ENCODE results near the gene THY1. TPM values are rescaled to one million over a fixed set of nuclear protein-coding genes. Genes with fewer than 3 reads are reported as not detected.

The THY1 gene
- total RNA-seq, 1 experiment from 2014 or later: 1.1 TPM

DNA sequence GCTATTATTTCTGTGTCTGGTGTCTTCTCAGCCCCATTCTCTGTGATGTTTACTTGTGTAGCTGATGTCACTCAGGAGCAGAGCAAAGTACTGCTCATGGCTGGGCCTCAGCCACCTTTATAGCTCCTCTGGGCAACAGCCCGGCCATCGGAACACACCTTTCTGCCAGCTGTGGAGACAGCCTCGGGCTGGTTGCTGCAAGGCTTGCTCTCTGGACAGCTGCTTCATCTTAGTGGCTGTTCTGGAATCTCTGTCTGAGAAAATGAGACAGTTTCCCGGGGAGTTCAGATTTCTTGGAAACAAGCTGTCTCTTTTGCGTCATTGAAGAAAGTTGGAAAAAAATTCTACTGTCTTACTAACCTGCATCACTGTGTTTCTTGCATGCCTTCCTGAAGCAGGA lies 20.0 kb downstream of the THY1 start:
- RAD21 ChIA-PET (ENCODE audit: low non-redundant PET in 1 of 2, low total read pairs in 2 of 2, uncharacterized antibody in 2 of 2, unreplicated experiment in 2 of 2): no interaction called here
- no TSS peak for BruUV-seq (replicated peaks)
- ATAC-seq (no peak), DNase-seq (ENCODE audit: low read depth, low spot score) (no peak)
- H2AFZ ChIP-seq (ENCODE audit: low read depth, low read length, poor library complexity, severe bottlenecking): no peak overlapping the region
- H3K4me3 ChIP-seq (replicated peaks in 1 of 2; ENCODE audit: low read depth in 1 of 2, low read length in 2 of 2): no peak overlapping the region
- H3K9me2 ChIP-seq (ENCODE audit: insufficient read depth): no peaks in the 10 kb centered on the region
- POLR2A ChIA-PET: no interaction called here
- intact Hi-C loops (cut with micrococcal nuclease): no loop called here
- no peak overlapping the region for H3K4me2 ChIP-seq (ENCODE audit: low read length)
- H3K36me3 ChIP-seq (ENCODE audit: control insufficient read depth in 1 of 2, insufficient read depth in 2 of 2, low read length in 2 of 2): peaks cover 0 to 7% of the 10 kb centered on the region in 2 experiments; a peak in 1 of 4 replicates
- H4K20me1 ChIP-seq (ENCODE audit: insufficient read depth): no peaks in the 10 kb centered on the region
- no peaks in the 10 kb centered on the region for H3K27me3 ChIP-seq (ENCODE audit: insufficient read depth, low read length)
- CTCF ChIA-PET: interaction anchor here (1.2 kb wide), 1 partner anchor 11 kb away, joined by 4 read pairs; no protein-coding TSS in a partner anchor
- no peak overlapping the region for H3K27ac ChIP-seq (ENCODE audit: low read depth, low read length)
- no peaks in the 10 kb centered on the region for H3K79me2 ChIP-seq (ENCODE audit: insufficient read depth, low read length)
- H3K9me3 ChIP-seq (ENCODE audit: control insufficient read depth in 1 of 2, insufficient read depth in 1 of 2, low read depth in 1 of 2, low read length in 2 of 2): peaks cover 8 to 13% of the 10 kb centered on the region in 2 experiments; a peak in 2 of 4 replicates
- TF ChIP-seq EZH2phosphoT487 (IDR thresholded peaks at IDR 0.05; ENCODE audit: borderline replicate concordance) (no peak), POLR2AphosphoS5 (IDR thresholded peaks at IDR 0.05; ENCODE audit: low read depth, low read length) (no peak), POLR2A (IDR thresholded peaks at IDR 0.05; ENCODE audit: borderline replicate concordance, extremely low read depth, insufficient read depth, insufficient read length) (no peak), EGR1 (IDR thresholded peaks at IDR 0.05; ENCODE audit: low read depth) (no peak), FOSL1 (IDR thresholded peaks at IDR 0.05; ENCODE audit: low read depth) (no peak), JUND (IDR thresholded peaks at IDR 0.05) (no peak), SP1 (IDR thresholded peaks at IDR 0.05; ENCODE audit: low read depth) (no peak), SIN3A (IDR thresholded peaks at IDR 0.05; ENCODE audit: low read depth) (no peak), YY1 (IDR thresholded peaks at IDR 0.05; ENCODE audit: extremely low read depth, insufficient replicate concordance, low read depth, low read length) (no peak), SRF (IDR thresholded peaks at IDR 0.05; ENCODE audit: low read depth) (no peak), ELF1 (IDR thresholded peaks at IDR 0.05; ENCODE audit: borderline replicate concordance, low read depth) (no peak), EZH2 (IDR thresholded peaks at IDR 0.05) (no peak), TCF7L2 (IDR thresholded peaks at IDR 0.05; ENCODE audit: borderline replicate concordance, extremely low read depth, insufficient read depth, insufficient read length) (no peak)
- TF ChIP-seq, protein P1, sequence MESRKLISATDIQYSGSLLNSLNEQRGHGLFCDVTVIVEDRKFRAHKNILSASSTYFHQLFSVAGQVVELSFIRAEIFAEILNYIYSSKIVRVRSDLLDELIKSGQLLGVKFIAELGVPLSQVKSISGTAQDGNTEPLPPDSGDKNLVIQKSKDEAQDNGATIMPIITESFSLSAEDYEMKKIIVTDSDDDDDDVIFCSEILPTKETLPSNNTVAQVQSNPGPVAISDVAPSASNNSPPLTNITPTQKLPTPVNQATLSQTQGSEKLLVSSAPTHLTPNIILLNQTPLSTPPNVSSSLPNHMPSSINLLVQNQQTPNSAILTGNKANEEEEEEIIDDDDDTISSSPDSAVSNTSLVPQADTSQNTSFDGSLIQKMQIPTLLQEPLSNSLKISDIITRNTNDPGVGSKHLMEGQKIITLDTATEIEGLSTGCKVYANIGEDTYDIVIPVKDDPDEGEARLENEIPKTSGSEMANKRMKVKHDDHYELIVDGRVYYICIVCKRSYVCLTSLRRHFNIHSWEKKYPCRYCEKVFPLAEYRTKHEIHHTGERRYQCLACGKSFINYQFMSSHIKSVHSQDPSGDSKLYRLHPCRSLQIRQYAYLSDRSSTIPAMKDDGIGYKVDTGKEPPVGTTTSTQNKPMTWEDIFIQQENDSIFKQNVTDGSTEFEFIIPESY (IDR thresholded peaks at IDR 0.05; ENCODE audit: extremely low read depth, insufficient replicate concordance, low read length): no peak
- TF ChIP-seq, protein P2, sequence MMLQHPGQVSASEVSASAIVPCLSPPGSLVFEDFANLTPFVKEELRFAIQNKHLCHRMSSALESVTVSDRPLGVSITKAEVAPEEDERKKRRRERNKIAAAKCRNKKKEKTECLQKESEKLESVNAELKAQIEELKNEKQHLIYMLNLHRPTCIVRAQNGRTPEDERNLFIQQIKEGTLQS (IDR thresholded peaks at IDR 0.05): no peak
- TF ChIP-seq, protein P3, sequence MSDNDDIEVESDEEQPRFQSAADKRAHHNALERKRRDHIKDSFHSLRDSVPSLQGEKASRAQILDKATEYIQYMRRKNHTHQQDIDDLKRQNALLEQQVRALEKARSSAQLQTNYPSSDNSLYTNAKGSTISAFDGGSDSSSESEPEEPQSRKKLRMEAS (IDR thresholded peaks at IDR 0.05): no peak
- TF ChIP-seq, protein P4, sequence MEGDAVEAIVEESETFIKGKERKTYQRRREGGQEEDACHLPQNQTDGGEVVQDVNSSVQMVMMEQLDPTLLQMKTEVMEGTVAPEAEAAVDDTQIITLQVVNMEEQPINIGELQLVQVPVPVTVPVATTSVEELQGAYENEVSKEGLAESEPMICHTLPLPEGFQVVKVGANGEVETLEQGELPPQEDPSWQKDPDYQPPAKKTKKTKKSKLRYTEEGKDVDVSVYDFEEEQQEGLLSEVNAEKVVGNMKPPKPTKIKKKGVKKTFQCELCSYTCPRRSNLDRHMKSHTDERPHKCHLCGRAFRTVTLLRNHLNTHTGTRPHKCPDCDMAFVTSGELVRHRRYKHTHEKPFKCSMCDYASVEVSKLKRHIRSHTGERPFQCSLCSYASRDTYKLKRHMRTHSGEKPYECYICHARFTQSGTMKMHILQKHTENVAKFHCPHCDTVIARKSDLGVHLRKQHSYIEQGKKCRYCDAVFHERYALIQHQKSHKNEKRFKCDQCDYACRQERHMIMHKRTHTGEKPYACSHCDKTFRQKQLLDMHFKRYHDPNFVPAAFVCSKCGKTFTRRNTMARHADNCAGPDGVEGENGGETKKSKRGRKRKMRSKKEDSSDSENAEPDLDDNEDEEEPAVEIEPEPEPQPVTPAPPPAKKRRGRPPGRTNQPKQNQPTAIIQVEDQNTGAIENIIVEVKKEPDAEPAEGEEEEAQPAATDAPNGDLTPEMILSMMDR (IDR thresholded peaks at IDR 0.05 in 2 of 3, conservative IDR thresholded peaks at IDR 0.05 in 1 of 3; ENCODE audit: borderline replicate concordance in 1 of 3, insufficient read depth in 1 of 3, low read depth in 2 of 3, low read length in 2 of 3): no peak
- no peaks in the 10 kb centered on the region for H3K4me1 ChIP-seq (ENCODE audit: control insufficient read depth in 1 of 2, insufficient read depth in 2 of 2, low read length in 2 of 2)
- H3K9ac ChIP-seq (ENCODE audit: low read length): no peak overlapping the region
